H7 (cell line): ENCODE results near the gene PPP3R1. TPM values are rescaled to one million over a fixed set of nuclear protein-coding genes. Genes with fewer than 3 reads are reported as not detected.
"Not testable (repeated sequence)": the region's sequence is repeated elsewhere in the genome, so short reads cannot be mapped to it uniquely, and the experiment has no call there.

Experiments used
- DNase-seq: peaks from one replicate; pipeline ENCODE4 v3.0.0; 2012
- H3K27me3 ChIP-seq: 2 replicates; pipeline ENCODE4 v1.6.0; 2011; ENCODE audit warnings: mild to moderate bottlenecking, low read length; ENCODE audit not compliant: control insufficient read depth, insufficient read depth
- H3K36me3 ChIP-seq: replicated peaks from 2 replicates; pipeline ENCODE4 v1.5.1; 2011; ENCODE audit warnings: low read length; ENCODE audit not compliant: control insufficient read depth, insufficient read depth
- H3K4me3 ChIP-seq: 2 replicates; pipeline ENCODE4 v1.5.1; 2011; ENCODE audit warnings: low read depth, mild to moderate bottlenecking, control low read depth, low read length, moderate library complexity; ENCODE audit not compliant: insufficient read depth
- total RNA-seq: library from RNA; depleted of rRNA; stranded (reverse); fragments of >200 nt; shearing (Covaris generic); gene quantifications from 2 replicates; pipeline ENCODE4 v1.2.3, GENCODE V29; 2014

PPP3R1 gene
- total RNA-seq, 1 experiment from 2014 or later = 20.1 TPM

DNA sequence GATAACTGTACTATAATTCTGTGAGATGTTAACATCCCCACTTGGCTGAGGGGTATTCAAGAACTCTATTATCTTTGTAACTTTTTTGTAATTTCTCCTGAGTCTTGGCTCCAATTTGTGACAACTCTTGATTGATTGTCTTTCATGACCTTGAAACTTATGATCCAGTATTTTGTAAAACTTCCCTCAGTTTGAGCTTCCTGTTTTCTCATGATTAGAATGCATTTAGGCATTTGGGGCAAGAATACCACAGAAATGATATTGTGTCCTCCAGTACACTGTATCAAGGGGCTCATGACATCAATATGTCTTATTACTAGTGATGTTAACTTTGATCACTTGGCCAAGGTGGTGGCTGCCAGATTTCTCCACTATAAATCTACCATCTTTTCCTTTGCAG, 57.2 kb downstream of the PPP3R1 start:
- Histone ChIP-seq H3K4me3 (no peak overlapping the region), H3K36me3 (no peaks in the 10 kb centered on the region), H3K27me3 (no peaks in the 10 kb centered on the region)
- DNase-seq = no peak

- DNase-seq = no peak
- Histone ChIP-seq H3K4me3 (no peak overlapping the region), H3K27me3 (no peaks in the 10 kb centered on the region), H3K36me3 (no peaks in the 10 kb centered on the region)
These were observed 58.5 kb downstream of the PPP3R1 start for GRCh38 chr2:68193787-68194372.

- Histone ChIP-seq H3K27me3 (no peaks in the 10 kb centered on the region), H3K36me3 (no peaks in the 10 kb centered on the region), H3K4me3 (no peak overlapping the region)
- DNase-seq = no peak
These were observed 59.2 kb downstream of the PPP3R1 start for GRCh38 chr2:68193144-68193543.

- Histone ChIP-seq H3K36me3 (no peaks in the 10 kb centered on the region), H3K27me3 (no peaks in the 10 kb centered on the region), H3K4me3 (no peak overlapping the region)
- no peak for DNase-seq
These were observed 61.2 kb downstream of the PPP3R1 start for GRCh38 chr2:68190991-68191731.

- no peaks in the 10 kb centered on the region for H3K27me3 ChIP-seq
- DNase-seq = no peak
- no peaks in the 10 kb centered on the region for H3K36me3 ChIP-seq
- no peak overlapping the region for H3K4me3 ChIP-seq
These were observed 62.1 kb downstream of the PPP3R1 start for GRCh38 chr2:68189991-68190784.

DNA sequence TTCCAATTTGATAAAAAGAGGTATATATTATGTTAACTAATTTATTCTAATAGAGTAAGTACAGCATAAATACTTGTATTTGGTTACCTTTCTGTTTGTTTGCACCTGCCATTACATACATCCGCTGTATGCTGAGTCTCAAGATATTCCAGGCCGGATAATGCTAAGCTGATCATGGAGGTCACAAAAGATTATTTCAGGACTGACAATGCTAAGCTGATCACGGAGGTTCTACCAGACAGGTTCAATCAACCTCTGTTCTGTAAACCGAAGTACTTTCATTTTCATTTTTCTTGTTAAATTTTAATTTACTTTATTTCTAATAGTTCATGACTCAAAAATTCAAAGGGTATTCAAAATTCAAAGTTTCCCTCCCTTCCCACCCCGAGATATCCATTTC, 63.5 kb downstream of the PPP3R1 start:
- no peak for DNase-seq
- peaks cover 2% of the 10 kb centered on the region for H3K36me3 ChIP-seq
- no peak overlapping the region for H3K4me3 ChIP-seq
- no peaks in the 10 kb centered on the region for H3K27me3 ChIP-seq

DNA sequence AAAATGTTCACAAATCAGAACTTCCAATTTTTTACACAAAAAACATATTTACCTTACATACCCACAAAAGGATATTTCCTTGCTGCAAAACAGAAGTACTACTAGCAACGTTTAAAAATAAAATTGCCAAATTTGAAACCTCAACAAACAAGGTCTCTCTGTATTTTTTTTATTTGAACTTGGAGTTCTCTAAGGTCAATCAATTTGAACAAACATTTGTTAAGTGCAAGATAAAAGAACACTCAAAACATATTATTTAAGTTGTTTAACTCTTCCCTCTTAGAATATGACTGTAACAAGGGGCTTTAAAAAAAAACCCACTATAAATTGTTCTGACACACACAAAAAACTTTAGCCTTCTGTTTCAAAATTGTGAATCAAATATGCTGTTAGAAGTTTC, 65.0 kb downstream of the PPP3R1 start:
- Histone ChIP-seq H3K36me3 (peaks cover 3% of the 10 kb centered on the region), H3K4me3 (no peak overlapping the region), H3K27me3 (no peaks in the 10 kb centered on the region)
- DNase-seq = no peak

GRCh38 chr2:68185541-68186164, 66.7 kb downstream of the PPP3R1 start:
- H3K36me3 ChIP-seq = peaks cover 3% of the 10 kb centered on the region
- H3K4me3 ChIP-seq = no peak overlapping the region

GRCh38 chr2:68182902-68183301, 69.4 kb downstream of the PPP3R1 start:
- H3K36me3 ChIP-seq = peaks cover 3% of the 10 kb centered on the region
- no peak for DNase-seq
- H3K4me3 ChIP-seq = no peak overlapping the region

More at GRCh38 chr2:68185541-68186164, 66.7 kb downstream of the PPP3R1 start:
- no peaks in the 10 kb centered on the region for H3K27me3 ChIP-seq
- peak; percentile 21 for DNase-seq

GRCh38 chr2:68178954-68179627, 73.2 kb downstream of the PPP3R1 start:
- no peak for DNase-seq
- H3K36me3 ChIP-seq = peaks cover 3% of the 10 kb centered on the region

More at GRCh38 chr2:68182902-68183301, 69.4 kb downstream of the PPP3R1 start:
- H3K27me3 ChIP-seq = no peaks in the 10 kb centered on the region

GRCh38 chr2:68178432-68178831, 73.9 kb downstream of the PPP3R1 start:
- H3K4me3 ChIP-seq = no peak overlapping the region
- no peaks in the 10 kb centered on the region for H3K27me3 ChIP-seq
- H3K36me3 ChIP-seq = no peaks in the 10 kb centered on the region; the same call in none of the 2 replicates
- no peak for DNase-seq

More at GRCh38 chr2:68178954-68179627, 73.2 kb downstream of the PPP3R1 start:
- H3K4me3 ChIP-seq = no peak overlapping the region
- H3K27me3 ChIP-seq = no peaks in the 10 kb centered on the region

DNA sequence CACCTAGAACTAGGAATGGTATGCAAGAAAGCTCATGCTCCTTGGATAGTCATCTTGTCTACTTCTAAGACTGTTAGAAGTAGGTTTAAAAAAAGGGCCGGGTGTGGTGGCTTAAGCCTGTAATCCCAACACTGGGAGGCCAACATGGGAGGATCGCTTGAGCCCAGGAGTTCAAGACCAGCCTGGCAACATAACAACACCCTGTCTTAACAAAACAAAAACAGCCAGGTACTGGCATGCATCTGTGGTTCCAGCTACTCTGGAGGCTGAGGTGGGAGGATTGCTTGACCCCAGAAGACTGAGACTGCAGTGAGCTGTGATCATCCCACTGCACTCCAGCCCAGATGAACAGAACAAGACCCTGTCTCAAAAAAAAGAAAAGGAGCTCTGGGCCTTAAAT, 74.8 kb downstream of the PPP3R1 start:
- Histone ChIP-seq H3K4me3 (no peak overlapping the region), H3K36me3 (peaks cover 1% of the 10 kb centered on the region), H3K27me3 (no peaks in the 10 kb centered on the region)
- no peak for DNase-seq

GRCh38 chr2:68176657-68177056, 75.7 kb downstream of the PPP3R1 start:
- DNase-seq = no peak

DNA sequence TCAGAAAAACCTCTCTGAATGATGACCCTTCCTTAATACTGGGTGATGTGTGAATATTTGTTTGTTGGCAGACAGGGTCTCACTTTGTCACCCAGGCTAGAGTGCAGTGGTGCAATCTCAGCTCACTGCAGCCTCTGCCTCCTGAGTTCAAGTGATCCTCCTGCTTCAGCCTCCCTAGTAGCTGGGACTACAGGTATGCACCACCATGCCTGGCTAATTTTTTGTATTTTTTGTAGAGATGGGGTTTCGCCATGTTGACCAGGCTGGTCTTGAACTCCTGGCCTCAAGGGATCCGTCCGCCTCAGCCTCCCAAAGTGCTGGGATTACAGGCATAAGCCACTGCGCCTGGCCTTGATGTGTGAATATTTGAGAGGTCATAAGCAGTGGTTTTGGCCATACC, 77.1 kb downstream of the PPP3R1 start:
- H3K4me3 ChIP-seq, H3K36me3 ChIP-seq, H3K27me3 ChIP-seq, DNase-seq: not testable (repeated sequence)

More at GRCh38 chr2:68176657-68177056, 75.7 kb downstream of the PPP3R1 start:
- peaks cover 1% of the 10 kb centered on the region for H3K36me3 ChIP-seq
- H3K27me3 ChIP-seq = no peaks in the 10 kb centered on the region
- no peak overlapping the region for H3K4me3 ChIP-seq
